ENCODE measurements around the gene PITPNM2.

The PITPNM2 gene

DNA sequence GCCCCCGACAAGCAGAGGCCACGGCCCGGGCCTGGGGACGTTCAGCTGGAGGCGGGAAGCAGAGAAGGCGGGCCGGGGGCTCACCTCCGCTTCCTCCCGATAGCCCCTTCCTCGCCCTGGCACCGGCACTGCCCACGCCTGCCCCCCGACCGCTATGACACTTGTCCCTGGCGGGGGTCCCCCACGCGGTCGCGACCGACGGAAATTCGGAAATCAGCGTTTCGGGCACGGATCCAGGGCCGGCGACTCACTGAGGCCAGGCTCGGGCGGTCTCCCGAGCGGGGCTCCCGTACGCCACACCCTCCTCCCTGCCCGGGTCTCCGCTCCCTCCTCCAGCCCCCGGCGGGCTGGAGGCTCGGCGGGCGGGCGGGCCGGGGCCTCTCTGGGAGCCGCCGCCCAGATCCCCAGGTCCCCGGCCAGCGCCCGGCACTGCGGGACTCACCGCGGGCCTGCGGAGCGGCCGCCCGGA, 581 bp downstream of the PITPNM2 start:
- ATAC-seq = peak; percentile 58
- H3K27me3 Mint-ChIP-seq = no peaks in the 10 kb centered on the region
- H3K4me3 Mint-ChIP-seq = peak overlapping the region; percentile 72
- no peaks in the 10 kb centered on the region for H3K36me3 Mint-ChIP-seq
- H3K4me1 Mint-ChIP-seq = peaks cover 24% of the 10 kb centered on the region
- H3K27ac Mint-ChIP-seq = peak overlapping the region; percentile 50
- H3K9me3 Mint-ChIP-seq = no peaks in the 10 kb centered on the region

GRCh38 chr12:123149501-123150274, 1.2 kb downstream of the PITPNM2 start:
- no peak for ATAC-seq
- no peaks in the 10 kb centered on the region for H3K36me3 Mint-ChIP-seq
- H3K4me3 Mint-ChIP-seq = peak overlapping the region; percentile 72
- no peaks in the 10 kb centered on the region for H3K27me3 Mint-ChIP-seq
- H3K9me3 Mint-ChIP-seq = no peaks in the 10 kb centered on the region
- peak overlapping the region; percentile 50 for H3K27ac Mint-ChIP-seq
- H3K4me1 Mint-ChIP-seq = peaks cover 28% of the 10 kb centered on the region

GRCh38 chr12:123149088-123149487, 1.8 kb downstream of the PITPNM2 start:
- H3K9me3 Mint-ChIP-seq = no peaks in the 10 kb centered on the region
- H3K27ac Mint-ChIP-seq = peak overlapping the region; percentile 50
- no peak for ATAC-seq
- H3K27me3 Mint-ChIP-seq = no peaks in the 10 kb centered on the region
- peak overlapping the region; percentile 72 for H3K4me3 Mint-ChIP-seq
- H3K36me3 Mint-ChIP-seq = no peaks in the 10 kb centered on the region
- H3K4me1 Mint-ChIP-seq = peaks cover 31% of the 10 kb centered on the region

GRCh38 chr12:123148655-123149054, 2.2 kb downstream of the PITPNM2 start:
- Mint-ChIP-seq H3K4me3 (no peak overlapping the region), H3K27ac (no peak overlapping the region), H3K4me1 (peaks cover 35% of the 10 kb centered on the region), H3K36me3 (no peaks in the 10 kb centered on the region), H3K27me3 (no peaks in the 10 kb centered on the region), H3K9me3 (no peaks in the 10 kb centered on the region)
- no peak for ATAC-seq

DNA sequence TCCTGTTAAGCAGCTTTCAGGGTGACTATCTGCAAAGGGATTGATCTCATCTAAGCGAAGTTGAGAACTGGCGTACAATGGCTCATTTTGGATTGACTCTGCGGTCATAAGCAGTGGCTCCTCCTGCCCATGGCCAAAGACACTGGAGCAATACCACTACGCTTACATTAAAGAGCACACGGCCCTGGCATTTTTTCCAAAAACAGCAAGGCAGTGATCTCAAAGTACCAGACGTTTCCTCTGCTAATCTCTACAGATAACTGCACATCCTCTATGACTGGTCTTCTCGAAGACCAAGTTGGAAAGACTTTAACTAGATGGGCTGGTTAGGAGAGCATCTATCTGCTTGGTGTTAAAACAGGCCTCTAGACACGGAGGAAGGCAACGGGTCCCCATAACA, 2.7 kb downstream of the PITPNM2 start:
- Mint-ChIP-seq H3K27me3 (no peaks in the 10 kb centered on the region), H3K36me3 (no peaks in the 10 kb centered on the region), H3K9me3 (no peaks in the 10 kb centered on the region), H3K4me1 (peaks cover 39% of the 10 kb centered on the region), H3K4me3 (no peak overlapping the region), H3K27ac (no peak overlapping the region)
- ATAC-seq = no peak

DNA sequence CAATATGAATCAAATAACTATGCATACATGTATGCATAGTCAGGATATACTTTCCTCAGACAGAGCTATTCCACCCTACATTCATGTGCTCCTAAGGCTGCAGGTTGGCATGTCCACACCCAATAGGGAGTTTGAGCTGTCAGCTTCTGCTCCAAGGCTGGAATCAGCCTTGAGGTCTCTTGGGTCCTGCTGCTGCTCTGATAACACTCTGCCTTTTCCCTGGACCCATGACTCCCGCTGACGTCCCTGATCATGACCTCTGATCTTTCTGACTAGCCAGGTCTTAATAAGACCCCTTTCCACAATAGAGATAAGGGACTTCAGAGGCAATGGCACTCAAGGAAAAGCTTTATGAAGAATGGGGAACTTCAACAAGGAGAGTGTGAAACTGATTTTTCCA, 5.7 kb downstream of the PITPNM2 start:
- ATAC-seq = no peak
- H3K36me3 Mint-ChIP-seq = no peaks in the 10 kb centered on the region
- no peak overlapping the region for H3K27ac Mint-ChIP-seq
- no peak overlapping the region for H3K4me3 Mint-ChIP-seq
- no peaks in the 10 kb centered on the region for H3K9me3 Mint-ChIP-seq
- H3K4me1 Mint-ChIP-seq = peaks cover 61% of the 10 kb centered on the region
- H3K27me3 Mint-ChIP-seq = no peaks in the 10 kb centered on the region

- no peaks in the 10 kb centered on the region for H3K36me3 Mint-ChIP-seq
- H3K27ac Mint-ChIP-seq = peak overlapping the region; percentile 82
- H3K9me3 Mint-ChIP-seq = no peaks in the 10 kb centered on the region
- H3K4me1 Mint-ChIP-seq = peaks cover 59% of the 10 kb centered on the region
- no peak for ATAC-seq
- H3K4me3 Mint-ChIP-seq = no peak overlapping the region
- H3K27me3 Mint-ChIP-seq = no peaks in the 10 kb centered on the region
These were observed 7.0 kb downstream of the PITPNM2 start for GRCh38 chr12:123143736-123144461.

DNA sequence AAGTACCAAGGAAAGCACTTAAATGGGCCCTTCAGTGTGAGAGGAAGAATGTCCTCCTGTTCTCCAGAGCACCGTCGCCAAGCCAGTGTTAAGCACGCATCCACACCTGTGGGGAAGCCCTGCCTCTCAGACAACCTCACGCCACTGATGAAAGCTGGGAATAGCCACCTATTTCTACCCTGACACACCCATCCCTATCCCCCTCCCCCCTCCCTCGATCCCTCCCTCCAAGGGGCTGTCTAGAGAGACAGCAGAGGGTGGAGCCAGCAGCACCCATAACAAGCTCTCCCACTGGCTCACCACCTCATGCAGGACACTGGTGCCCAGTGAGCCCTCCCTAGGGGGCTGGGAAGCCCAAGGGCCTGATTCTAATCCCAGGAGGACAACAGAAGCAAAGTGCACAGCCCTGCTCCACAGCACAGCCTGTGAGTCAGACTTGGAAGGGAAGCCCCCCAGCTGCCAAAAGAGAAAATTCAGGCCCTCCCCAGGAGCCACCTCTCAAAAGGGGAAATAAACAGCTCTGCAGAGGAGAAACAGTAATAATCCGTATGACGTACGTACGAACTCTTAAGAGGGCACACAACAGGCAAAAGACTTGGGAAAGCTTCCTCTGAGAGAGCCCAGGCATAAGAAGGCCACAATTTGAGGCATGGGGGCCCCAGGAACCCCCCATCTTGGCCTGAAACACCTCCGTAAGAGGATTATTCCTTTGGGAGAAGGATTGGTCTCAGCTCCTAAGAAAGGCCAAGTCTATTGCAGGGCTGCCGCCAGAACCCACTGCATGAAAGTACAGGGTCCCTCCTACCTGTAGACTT, 7.8 kb downstream of the PITPNM2 start:
- H3K27ac Mint-ChIP-seq = peak overlapping the region; percentile 82
- no peaks in the 10 kb centered on the region for H3K27me3 Mint-ChIP-seq
- peak; percentile 88 for ATAC-seq
- H3K4me3 Mint-ChIP-seq = peak overlapping the region; percentile 29
- H3K36me3 Mint-ChIP-seq = no peaks in the 10 kb centered on the region
- H3K9me3 Mint-ChIP-seq = no peaks in the 10 kb centered on the region
- peaks cover 51% of the 10 kb centered on the region for H3K4me1 Mint-ChIP-seq

DNA sequence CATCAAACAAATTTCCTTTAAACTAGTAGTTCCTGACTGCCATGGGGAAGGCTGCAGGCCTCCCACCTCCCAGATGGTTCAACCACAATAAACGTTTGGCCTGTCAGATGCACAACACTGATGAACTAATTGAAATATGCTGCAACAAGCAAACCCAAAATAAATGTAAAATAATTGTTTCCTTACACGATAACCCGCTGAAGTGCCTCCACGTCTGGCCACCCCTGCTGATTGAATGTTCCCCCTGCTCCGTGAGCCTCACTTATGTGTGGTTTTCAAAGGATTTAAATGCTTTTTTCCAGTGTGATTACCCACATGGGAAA, 8.4 kb downstream of the PITPNM2 start:
- Mint-ChIP-seq H3K27me3 (no peaks in the 10 kb centered on the region), H3K36me3 (no peaks in the 10 kb centered on the region), H3K9me3 (no peaks in the 10 kb centered on the region), H3K4me3 (no peak overlapping the region), H3K4me1 (peaks cover 51% of the 10 kb centered on the region), H3K27ac (peak overlapping the region; percentile 82)
- no peak for ATAC-seq

GRCh38 chr12:123141615-123142517, 9.0 kb downstream of the PITPNM2 start:
- Mint-ChIP-seq H3K9me3 (no peaks in the 10 kb centered on the region), H3K27ac (peak overlapping the region; percentile 82), H3K36me3 (no peaks in the 10 kb centered on the region), H3K27me3 (no peaks in the 10 kb centered on the region), H3K4me3 (no peak overlapping the region), H3K4me1 (peaks cover 51% of the 10 kb centered on the region)
- no peak for ATAC-seq

DNA sequence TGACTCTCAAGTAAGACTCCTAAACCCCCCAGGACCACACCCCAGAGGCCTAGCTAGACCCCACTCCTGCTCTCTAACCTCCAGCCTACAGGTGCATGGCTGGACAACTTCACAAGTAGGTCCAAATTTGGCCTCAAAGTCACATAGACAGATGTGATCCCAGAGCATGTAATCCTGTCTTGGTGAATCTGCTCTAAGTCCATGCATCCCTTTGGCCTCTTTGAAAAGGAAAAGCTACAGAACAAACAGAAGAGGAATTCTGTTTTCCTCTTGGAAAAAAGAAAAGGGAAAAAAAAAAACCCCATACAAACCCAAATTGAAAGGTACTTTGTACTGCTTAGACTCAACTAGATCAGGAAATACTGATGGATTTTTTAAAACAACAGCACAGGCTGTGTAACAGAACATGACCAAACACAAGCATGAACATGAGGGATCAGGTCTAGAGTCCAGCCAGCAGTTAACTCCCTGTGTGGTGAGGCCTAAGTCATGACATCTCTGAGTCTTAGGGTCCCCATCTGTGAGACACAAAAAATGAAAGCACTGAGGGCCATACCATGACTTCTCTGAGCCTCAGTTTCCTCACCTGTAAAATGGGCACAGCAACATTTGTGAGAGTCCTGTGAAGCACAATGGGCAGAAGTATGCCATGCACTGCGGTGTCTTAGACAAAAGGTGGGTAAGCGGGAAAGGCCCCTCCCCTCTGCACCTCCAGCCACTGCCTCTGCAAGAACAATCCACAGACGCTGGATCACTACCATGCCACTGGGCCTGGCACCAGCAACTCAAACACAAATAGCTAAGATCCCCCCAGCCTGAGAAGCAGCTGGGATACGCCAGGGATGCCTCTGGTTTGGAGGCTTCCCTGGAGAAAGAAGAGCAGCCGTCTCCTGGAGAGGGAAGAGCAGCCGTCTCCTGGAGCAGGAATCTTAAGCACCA, 9.9 kb downstream of the PITPNM2 start:
- ATAC-seq = no peak

DNA sequence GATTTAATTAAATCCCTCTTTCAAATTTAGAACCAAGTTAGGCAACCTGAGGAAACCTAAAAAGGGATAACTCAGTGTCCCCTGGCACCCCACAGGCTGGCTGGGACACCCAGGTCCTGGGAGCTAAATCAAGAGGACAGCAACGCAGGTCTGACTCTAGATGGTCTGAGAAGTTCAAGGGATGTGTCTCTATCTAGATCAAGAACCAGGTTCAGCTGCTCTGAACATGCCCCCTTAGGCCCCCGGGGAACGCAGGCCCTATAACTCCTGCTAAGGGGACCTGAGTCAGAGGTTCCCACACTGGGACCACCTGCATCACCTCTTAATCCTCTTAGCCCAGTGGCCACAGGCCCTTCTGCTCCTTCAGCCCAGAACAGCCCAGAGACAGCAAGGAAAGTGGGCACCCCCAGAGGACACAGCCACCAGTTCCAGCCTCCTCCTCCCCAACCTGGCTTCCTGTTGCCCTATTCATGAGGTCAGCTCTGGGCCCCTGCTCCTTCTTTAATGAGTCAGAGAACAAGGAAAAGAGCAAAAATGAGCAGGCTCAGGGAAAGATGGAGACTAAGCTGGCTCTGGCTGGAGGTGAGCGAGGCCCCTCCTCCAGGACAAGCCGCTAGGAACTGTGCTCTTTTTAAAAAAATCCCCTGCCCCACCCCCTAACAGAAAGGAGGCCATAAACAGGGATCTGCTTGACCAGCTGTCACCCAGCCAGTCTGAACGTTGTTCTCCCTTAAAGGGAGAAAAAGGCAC, 10.8 kb downstream of the PITPNM2 start:
- peak; percentile 5 for ATAC-seq
- Mint-ChIP-seq H3K9me3 (no peaks in the 10 kb centered on the region), H3K4me1 (peaks cover 51% of the 10 kb centered on the region), H3K27me3 (no peaks in the 10 kb centered on the region), H3K27ac (peak overlapping the region; percentile 56), H3K36me3 (no peaks in the 10 kb centered on the region), H3K4me3 (no peak overlapping the region)

More for the DNA sequence above, 9.9 kb downstream of the PITPNM2 start:
- no peaks in the 10 kb centered on the region for H3K27me3 Mint-ChIP-seq
- H3K27ac Mint-ChIP-seq = peak overlapping the region; percentile 56
- H3K9me3 Mint-ChIP-seq = no peaks in the 10 kb centered on the region
- H3K4me1 Mint-ChIP-seq = peaks cover 51% of the 10 kb centered on the region
- H3K4me3 Mint-ChIP-seq = no peak overlapping the region
- no peaks in the 10 kb centered on the region for H3K36me3 Mint-ChIP-seq

GRCh38 chr12:123135688-123136087, 15.2 kb downstream of the PITPNM2 start:
- ATAC-seq = no peak
- peaks cover 47% of the 10 kb centered on the region for H3K4me1 Mint-ChIP-seq
- H3K9me3 Mint-ChIP-seq = no peaks in the 10 kb centered on the region
- no peaks in the 10 kb centered on the region for H3K27me3 Mint-ChIP-seq
- H3K27ac Mint-ChIP-seq = no peak overlapping the region
- H3K36me3 Mint-ChIP-seq = no peaks in the 10 kb centered on the region
- no peak overlapping the region for H3K4me3 Mint-ChIP-seq

All from stimulated activated memory B cell treated with anti-CD40 and anti-IgM and Interleukin-4, amounts not matched to agents 10 μg/mL and 1 μg/mL and 100 μg/mL, for 72 hours (primary cell).